C4-2B (cell line): ENCODE measurements around the gene FLYWCH2.

Experiments used
- CTCF ChIP-seq: fragments of 450-650 bp; conservative IDR thresholded peaks from 2 replicates; pipeline ENCODE4 v1.5.1; 2017; ENCODE audit warnings: mild to moderate bottlenecking
- ZFX ChIP-seq: fragments of 450-650 bp; IDR thresholded peaks from 2 replicates; pipeline ENCODE4 v1.6.1; 2017

- no peak for TF ChIP-seq CTCF
- no peak for TF ChIP-seq ZFX
Observed at GRCh38 chr16:2928796-2929195, 45.8 kb downstream of the FLYWCH2 start.
